SK-N-SH (cell line): Measurements from ENCODE around the gene ATP6V0A1. TPM values are rescaled to one million over a fixed set of nuclear protein-coding genes. Genes with fewer than 3 reads are reported as not detected.
A peak's percentile ranks its signal among the peaks of the same experiment; 100 is the strongest.

Experiments
- CTCF ChIA-PET: fragments of 300-600, 350-600 bp; formaldehyde crosslinking; extraction: SDS; loops from one replicate; lab custom pipeline; 2021; lab: Yijun Ruan, JAX
- POLR2A ChIA-PET: fragments of 350-600 bp; sonication (Branson Sonifier 250); formaldehyde crosslinking; extraction: SDS; loops from one replicate; lab custom pipeline; 2020; ENCODE audit warnings: antibody characterized with exemption, inconsistent platforms; lab: Yijun Ruan, JAX
- DNase-seq: peaks from one replicate; pipeline ENCODE4 v3.0.0; 2012
- H2AFZ ChIP-seq: fragments of 200-600 bp; sonication (generic); 2 replicates; pipeline ENCODE4 v1.8.1; 2016; ENCODE audit warnings: antibody characterized with exemption, mild to moderate bottlenecking, low read depth
- H3F3A ChIP-seq: fragments of 200-600 bp; sonication (generic); replicated peaks from 2 replicates; pipeline ENCODE3; 2016; ENCODE audit warnings: antibody characterized with exemption, mild to moderate bottlenecking; ENCODE audit not compliant: insufficient read depth
- H3K27ac ChIP-seq, 2 experiments: fragments of 200-500 bp in 1 of 2; fragments of 200-600 bp in 1 of 2; sonication (Bioruptor generic) in 1 of 2; sonication (generic), shearing (Covaris generic) in 1 of 2; 2 replicates each; pipeline versions ENCODE4 v1.5.1 to v1.6.1; 2014 to 2016; ENCODE audit warnings: low read depth in 2 of 2, inconsistent platforms in 1 of 2, low read length in 1 of 2, mild to moderate bottlenecking in 1 of 2, mixed read lengths in 1 of 2
- H3K27me3 ChIP-seq: fragments of 200-600 bp; sonication (generic), shearing (Covaris generic); 2 replicates; pipeline ENCODE4 v1.6.1; 2016; ENCODE audit warnings: mixed run types; ENCODE audit not compliant: insufficient read depth
- H3K36me3 ChIP-seq, 2 experiments: fragments of 200-500 bp in 1 of 2; fragments of 200-600 bp in 1 of 2; sonication (Bioruptor generic) in 1 of 2; sonication (generic) in 1 of 2; replicated peaks in 1 of 2; 2 replicates each; pipeline versions ENCODE3 to v1.5.1; 2014 to 2016; ENCODE audit warnings: low read length in 1 of 2, mild to moderate bottlenecking in 1 of 2; ENCODE audit not compliant: insufficient read depth in 2 of 2, control insufficient read depth in 1 of 2
- H3K4me1 ChIP-seq, 2 experiments: fragments of 200-500 bp in 1 of 2; fragments of 200-600 bp in 1 of 2; sonication (Bioruptor generic) in 1 of 2; sonication (generic), shearing (Covaris generic) in 1 of 2; 2 replicates each; pipeline versions ENCODE4 v1.5.1 to v1.6.1; 2014 to 2016; ENCODE audit warnings: low read depth in 1 of 2, low read length in 1 of 2, mixed run types in 1 of 2; ENCODE audit not compliant: insufficient read depth in 2 of 2, control insufficient read depth in 1 of 2
- H3K4me2 ChIP-seq: fragments of 200-600 bp; sonication (generic), shearing (Covaris generic); 2 replicates; pipeline ENCODE4 v1.6.1; 2017; ENCODE audit warnings: mixed run types
- H3K4me3 ChIP-seq, 2 experiments: fragments of 200-500 bp in 1 of 2; fragments of 200-600 bp in 1 of 2; sonication (Bioruptor generic) in 1 of 2; sonication (generic), shearing (Covaris generic) in 1 of 2; 2 replicates each; pipeline versions ENCODE4 v1.5.1 to v1.8.1; 2014 to 2016; ENCODE audit warnings: low read depth in 2 of 2, inconsistent platforms in 1 of 2, low read length in 1 of 2, mild to moderate bottlenecking in 1 of 2, mixed read lengths in 1 of 2, moderate library complexity in 1 of 2
- H3K79me2 ChIP-seq: fragments of 200-600 bp; sonication (generic); 2 replicates; pipeline ENCODE4 v1.8.1; 2017; ENCODE audit warnings: mild to moderate bottlenecking; ENCODE audit not compliant: insufficient read depth
- H3K9ac ChIP-seq: fragments of 200-600 bp; sonication (generic); 2 replicates; pipeline ENCODE4 v1.6.1; 2017; ENCODE audit warnings: mixed run types
- H3K9me2 ChIP-seq: fragments of 200-600 bp; sonication (generic); 2 replicates; pipeline ENCODE4 v1.6.1; 2017; ENCODE audit warnings: mixed run types
- H3K9me3 ChIP-seq: fragments of 200-600 bp; sonication (generic); 2 replicates; pipeline ENCODE4 v1.6.1; 2017; ENCODE audit warnings: mixed run types, mild to moderate bottlenecking, moderate library complexity
- H4K20me1 ChIP-seq: fragments of 200-600 bp; sonication (generic); 2 replicates; pipeline ENCODE4 v1.6.1; 2017; ENCODE audit warnings: mild to moderate bottlenecking, mixed run types; ENCODE audit not compliant: insufficient read depth
- CHD2 ChIP-seq: fragments of 150-350 bp; IDR thresholded peaks from 2 replicates; pipeline ENCODE4 v1.6.1; 2018; ENCODE audit warnings: low read length; ENCODE audit not compliant: partially characterized antibody
- CTCF ChIP-seq: fragments of 200-600 bp; sonication (generic); IDR thresholded peaks from 2 replicates; pipeline ENCODE4 v1.6.1; 2017; ENCODE audit warnings: antibody characterized with exemption, mild to moderate bottlenecking, moderate library complexity
- ELF1 ChIP-seq: IDR thresholded peaks from 2 replicates; pipeline ENCODE4 v1.4.0; 2012
- EP300 ChIP-seq, 2 experiments: IDR thresholded peaks; 2 replicates each; pipeline versions ENCODE4 v1.4.0 to v1.6.1; 2012; ENCODE audit warnings: borderline replicate concordance in 1 of 2, low read depth in 1 of 2, low read length in 1 of 2
- EZH2phosphoT487 ChIP-seq: fragments of 200-600 bp; sonication (generic); IDR thresholded peaks from 2 replicates; pipeline ENCODE4 v1.6.1; 2017; ENCODE audit warnings: low read depth, mixed run types, mild to moderate bottlenecking, antibody characterized with exemption, moderate library complexity, borderline replicate concordance
- FOXM1 ChIP-seq: IDR thresholded peaks from 2 replicates; pipeline ENCODE4 v1.4.0; 2012; ENCODE audit warnings: low read depth, mild to moderate bottlenecking
- GABPA ChIP-seq: IDR thresholded peaks from 2 replicates; pipeline ENCODE4 v1.4.0; 2012; ENCODE audit warnings: low read depth, mild to moderate bottlenecking
- JUND ChIP-seq: IDR thresholded peaks from 2 replicates; pipeline ENCODE4 v1.4.0; 2012
- MAX ChIP-seq: IDR thresholded peaks from 2 replicates; pipeline ENCODE4 v1.4.0; 2012; ENCODE audit warnings: low read depth
- MXI1 ChIP-seq: IDR thresholded peaks from 2 replicates; pipeline ENCODE4 v1.6.1; 2012; ENCODE audit warnings: mild to moderate bottlenecking, low read depth, low read length, improper control_type of control experiment
- NRF1 ChIP-seq: IDR thresholded peaks from 2 replicates; pipeline ENCODE4 v1.6.1; 2012; ENCODE audit warnings: low read depth, mild to moderate bottlenecking, low read length
- PBX3 ChIP-seq: IDR thresholded peaks from 2 replicates; pipeline ENCODE4; 2012
- POLR2AphosphoS5 ChIP-seq: IDR thresholded peaks from 2 replicates; pipeline ENCODE4 v1.6.1; 2012; ENCODE audit warnings: low read depth, low read length
- RAD21 ChIP-seq: IDR thresholded peaks from 2 replicates; pipeline ENCODE4 v1.6.1; 2012; ENCODE audit warnings: mild to moderate bottlenecking, low read length
- RCOR1 ChIP-seq: fragments of 150-350 bp; IDR thresholded peaks from 2 replicates; pipeline ENCODE4 v1.6.1; 2017; ENCODE audit warnings: antibody characterized with exemption, low read length
- REST ChIP-seq: IDR thresholded peaks from 2 replicates; pipeline ENCODE4 v1.6.1; 2012; ENCODE audit warnings: mild to moderate bottlenecking, low read depth, low read length, moderate library complexity
- RFX5 ChIP-seq: IDR thresholded peaks from 2 replicates; pipeline ENCODE4 v1.6.1; 2012; ENCODE audit warnings: mild to moderate bottlenecking, improper control_type of control experiment, low read length
- RXRA ChIP-seq: IDR thresholded peaks from 2 replicates; pipeline ENCODE4 v1.4.0; 2012; ENCODE audit warnings: low read depth, mild to moderate bottlenecking, borderline replicate concordance
- TCF12 ChIP-seq: IDR thresholded peaks from 2 replicates; pipeline ENCODE4 v1.4.0; 2012
- TEAD4 ChIP-seq: IDR thresholded peaks from 2 replicates; pipeline ENCODE4 v1.4.0; 2012; ENCODE audit warnings: mild to moderate bottlenecking, borderline replicate concordance; ENCODE audit not compliant: insufficient read depth
- USF1 ChIP-seq: IDR thresholded peaks from 2 replicates; pipeline ENCODE4 v1.4.0; 2012; ENCODE audit warnings: low read depth, borderline replicate concordance
- USF2 ChIP-seq: fragments of 150-350 bp; IDR thresholded peaks from 2 replicates; pipeline ENCODE4 v1.6.1; 2017; ENCODE audit warnings: antibody characterized with exemption, low read length, low read depth, borderline replicate concordance
- YY1 ChIP-seq: IDR thresholded peaks from 2 replicates; pipeline ENCODE4 v1.4.0; 2012; ENCODE audit warnings: low read depth, mild to moderate bottlenecking
- ZBTB33 ChIP-seq: IDR thresholded peaks from 2 replicates; pipeline ENCODE4 v1.4.0; 2012; ENCODE audit warnings: low read depth, borderline replicate concordance
- WGBS: methylation state at CpG from one replicate; pipeline ENCODE4 v1.1.6; 2017; ENCODE audit warnings: low lambda C conversion rate; 5-methylcytosine and 5-hydroxymethylcytosine counted together
- polyA plus RNA-seq, 3 experiments: library from polyadenylated mRNA; depleted of rRNA; stranded (reverse); fragments of >200 nt; gene quantifications; 2 replicates each; pipeline ENCODE4 v1.2.3, GENCODE V29; 2012

Gene ATP6V0A1
- polyA plus RNA-seq, 1 of the 3 experiments (the other 2 are of a cell fraction), result 31.7 TPM

- H3F3A ChIP-seq, result peaks cover 19% of the 10 kb centered on the region
- no peaks in the 10 kb centered on the region for H3K9me3 ChIP-seq
- peak within 1 kb of the TSS; percentile 70 to 82 for H3K4me3 ChIP-seq
- H3K27ac ChIP-seq, result peak within 1 kb of the TSS; percentile 58 to 86
- peak within 1 kb of the TSS; percentile 70 for H3K9ac ChIP-seq
- peaks cover 4 to 19% of the 10 kb centered on the region in 2 experiments; a peak in 3 of 4 replicates for H3K4me1 ChIP-seq
- peak; percentile 100 for DNase-seq
- POLR2A ChIA-PET, result interaction anchor here (1.0 to 3.6 kb wide), 4 partner anchors 9 to 237 kb away, joined by 3 to 17 read pairs (median 4); partner anchors contain the start of gene VPS25
- 0 out of 2 replicates have a peak, but pooled peaks cover 4% of the 10 kb centered on the region for H4K20me1 ChIP-seq
- H3K27me3 ChIP-seq, result no peaks in the 10 kb centered on the region
- CTCF ChIA-PET, result interaction anchor here (1.0 to 2.4 kb wide), 4 partner anchors 9 to 223 kb away, joined by 3 to 18 read pairs (median 4); no protein-coding TSS in a partner anchor
- H3K9me2 ChIP-seq, result no peaks in the 10 kb centered on the region
- H3K4me2 ChIP-seq, result peak within 1 kb of the TSS; percentile 100
- peaks cover 22% of the 10 kb centered on the region for H3K79me2 ChIP-seq
- H3K36me3 ChIP-seq, result peaks cover 6 to 12% of the 10 kb centered on the region in 2 experiments
- WGBS, result 0% methylated on average over 2 of the region's 40 CpGs
- H2AFZ ChIP-seq, result peak within 1 kb of the TSS; percentile 18; the same call in 1 of the 2 replicates
- TF ChIP-seq NRF1, result no peak
- no peak for TF ChIP-seq YY1
- no peak for TF ChIP-seq TCF12
- no peak; the same call in 1 of the 2 replicates for TF ChIP-seq POLR2AphosphoS5
- TF ChIP-seq MXI1, result peak; percentile 80; the same call in 1 of the 2 replicates
- TF ChIP-seq ELF1, result peak; percentile 95
- no peak for TF ChIP-seq REST
- no peak for TF ChIP-seq CTCF
- no peak for TF ChIP-seq FOXM1
- no peak for TF ChIP-seq TEAD4
- TF ChIP-seq EP300 (IDR thresholded peaks at IDR 0.05; ENCODE audit: borderline replicate concordance in 1 of 2, low read depth in 1 of 2, low read length in 1 of 2), result 0 out of 4 replicates have a peak, but pooled peaks of 1 of the 2 experiments have one; percentile 10
- TF ChIP-seq ZBTB33, result no peak
- TF ChIP-seq RCOR1, result no peak
- TF ChIP-seq RXRA, result no peak
- peak; percentile 84 for TF ChIP-seq MAX
- TF ChIP-seq EZH2phosphoT487, result no peak
- TF ChIP-seq RFX5, result no peak
- TF ChIP-seq CHD2, result no peak
- peak; percentile 84 for TF ChIP-seq USF2
- TF ChIP-seq RAD21, result no peak
- no peak for TF ChIP-seq PBX3
- TF ChIP-seq USF1, result peak; percentile 96
- peak; percentile 36; the same call in 1 of the 2 replicates for TF ChIP-seq GABPA
- no peak for TF ChIP-seq JUND
Measured at GRCh38 chr17:42536048-42536371, 77.3 kb downstream of the ATP6V0A1 start, which contains the start of gene NAGLU. Gene NAGLU (plus strand): TSS chr17:42536241. CDS start chr17:42536273, 32 bp downstream.
